HepG2 (cell line): ENCODE measurements around the gene HES3. TPM values are rescaled to one million over a fixed set of nuclear protein-coding genes. Genes with fewer than 3 reads are reported as not detected.

ENCODE experiments used
- polyA plus RNA-seq, 8 experiments: library from polyadenylated mRNA; depleted of rRNA in 3 of 8; stranded (reverse) in 7 of 8; unstranded in 1 of 8; fragments of >200 nt; fragmentation: Illumina TruSeq in 4 of 8; extraction: Trizol in 4 of 8; gene quantifications; 2 replicates each; pipeline versions ENCODE4 v1.2.1 to v1.2.3, GENCODE V29; 2011 to 2016; ENCODE audit warnings: low read depth in 4 of 8, missing spikeins in 1 of 8, mixed read lengths in 1 of 8; ENCODE audit not compliant: insufficient read depth in 1 of 8
- total RNA-seq, 5 experiments: library from RNA; depleted of rRNA; stranded (reverse); fragments of >200 nt; fragmentation: Illumina TruSeq; extraction: Trizol; gene quantifications; 2 replicates each; pipeline ENCODE4 v1.2.3, GENCODE V29; 2016; ENCODE audit warnings: low read depth in 1 of 5

Gene HES3
- total and polyA plus RNA-seq, 2 of the 13 experiments (the other 11 are each of a cell fraction or from before 2014, with no cell fraction given) = not detected

Other genes with a start within 250 kb of the HES3 start
- 6.2 and 6.9 TPM in 2 replicates for gene KCNAB2, start 198.3 kb upstream of the HES3 start, total RNA-seq (2016; rRNA removed; fragmentation: Illumina TruSeq; extraction: Trizol)
- 8.8 and 11.7 TPM in 2 replicates for gene KCNAB2, start 198.3 kb upstream of the HES3 start, polyA plus RNA-seq (2011; rRNA removed)
- gene CHD5, start 63.9 kb upstream of the HES3 start, total RNA-seq (2016; rRNA removed; fragmentation: Illumina TruSeq; extraction: Trizol) = 0.02 TPM in 1 of 2 replicates, not detected in the other
- gene CHD5, start 63.9 kb upstream of the HES3 start, polyA plus RNA-seq (2011; rRNA removed) = 0.09 and 0.21 TPM in 2 replicates
- 545 and 787 TPM in 2 replicates for gene RPL22, start 44.6 kb upstream of the HES3 start, total RNA-seq (2016; rRNA removed; fragmentation: Illumina TruSeq; extraction: Trizol)
- gene RPL22, start 44.6 kb upstream of the HES3 start, polyA plus RNA-seq (2011; rRNA removed) = 146 and 214 TPM in 2 replicates
- gene RNF207, start 38.1 kb upstream of the HES3 start, total RNA-seq (2016; rRNA removed; fragmentation: Illumina TruSeq; extraction: Trizol) = 1.7 and 9.8 TPM in 2 replicates
- gene RNF207, start 38.1 kb upstream of the HES3 start, polyA plus RNA-seq (2011; rRNA removed) = 15.9 and 17.9 TPM in 2 replicates
- 61.7 and 69.7 TPM in 2 replicates for gene ICMT, start 8.2 kb upstream of the HES3 start, total RNA-seq (2016; rRNA removed; fragmentation: Illumina TruSeq; extraction: Trizol)
- gene ICMT, start 8.2 kb upstream of the HES3 start, polyA plus RNA-seq (2011; rRNA removed) = 23.1 and 24.6 TPM in 2 replicates
- 0.27 and 0.31 TPM in 2 replicates for gene GPR153, start 16.9 kb downstream of the HES3 start, total RNA-seq (2016; rRNA removed; fragmentation: Illumina TruSeq; extraction: Trizol)
- 0.22 and 0.44 TPM in 2 replicates for gene GPR153, start 16.9 kb downstream of the HES3 start, polyA plus RNA-seq (2011; rRNA removed)
- 33.0 and 43.2 TPM in 2 replicates for gene ACOT7, start 149.6 kb downstream of the HES3 start, total RNA-seq (2016; rRNA removed; fragmentation: Illumina TruSeq; extraction: Trizol)
- 47.6 and 55.8 TPM in 2 replicates for gene ACOT7, start 149.6 kb downstream of the HES3 start, polyA plus RNA-seq (2011; rRNA removed)
- 0.10 and 0.11 TPM in 2 replicates for gene HES2, start 175.7 kb downstream of the HES3 start, total RNA-seq (2016; rRNA removed; fragmentation: Illumina TruSeq; extraction: Trizol)
- 0.13 and 0.17 TPM in 2 replicates for gene HES2, start 175.7 kb downstream of the HES3 start, polyA plus RNA-seq (2011; rRNA removed)
- 38.5 and 48.6 TPM in 2 replicates for gene ESPN, start 180.6 kb downstream of the HES3 start, total RNA-seq (2016; rRNA removed; fragmentation: Illumina TruSeq; extraction: Trizol)
- gene ESPN, start 180.6 kb downstream of the HES3 start, polyA plus RNA-seq (2011; rRNA removed) = 54.2 and 70.4 TPM in 2 replicates
- 0.55 and 1.5 TPM in 2 replicates for gene TNFRSF25, start 222.0 kb downstream of the HES3 start, total RNA-seq (2016; rRNA removed; fragmentation: Illumina TruSeq; extraction: Trizol)
- 1.4 and 1.6 TPM in 2 replicates for gene TNFRSF25, start 222.0 kb downstream of the HES3 start, polyA plus RNA-seq (2011; rRNA removed)
- 1.9 and 3.5 TPM in 2 replicates for gene PLEKHG5, start 247.5 kb downstream of the HES3 start, total RNA-seq (2016; rRNA removed; fragmentation: Illumina TruSeq; extraction: Trizol)
- gene PLEKHG5, start 247.5 kb downstream of the HES3 start, polyA plus RNA-seq (2011; rRNA removed) = 1.9 and 2.6 TPM in 2 replicates